Inflammatory macrophage (primary cell): ENCODE results near the gene ST6GALNAC4.
A peak's percentile ranks its signal among the peaks of the same experiment; 100 is the strongest.

Source experiments
- DNase-seq, 2 donors: peaks; one replicate each; pipeline ENCODE4 v3.0.0-alpha.2; 2020 to 2022

The ST6GALNAC4 gene

DNA sequence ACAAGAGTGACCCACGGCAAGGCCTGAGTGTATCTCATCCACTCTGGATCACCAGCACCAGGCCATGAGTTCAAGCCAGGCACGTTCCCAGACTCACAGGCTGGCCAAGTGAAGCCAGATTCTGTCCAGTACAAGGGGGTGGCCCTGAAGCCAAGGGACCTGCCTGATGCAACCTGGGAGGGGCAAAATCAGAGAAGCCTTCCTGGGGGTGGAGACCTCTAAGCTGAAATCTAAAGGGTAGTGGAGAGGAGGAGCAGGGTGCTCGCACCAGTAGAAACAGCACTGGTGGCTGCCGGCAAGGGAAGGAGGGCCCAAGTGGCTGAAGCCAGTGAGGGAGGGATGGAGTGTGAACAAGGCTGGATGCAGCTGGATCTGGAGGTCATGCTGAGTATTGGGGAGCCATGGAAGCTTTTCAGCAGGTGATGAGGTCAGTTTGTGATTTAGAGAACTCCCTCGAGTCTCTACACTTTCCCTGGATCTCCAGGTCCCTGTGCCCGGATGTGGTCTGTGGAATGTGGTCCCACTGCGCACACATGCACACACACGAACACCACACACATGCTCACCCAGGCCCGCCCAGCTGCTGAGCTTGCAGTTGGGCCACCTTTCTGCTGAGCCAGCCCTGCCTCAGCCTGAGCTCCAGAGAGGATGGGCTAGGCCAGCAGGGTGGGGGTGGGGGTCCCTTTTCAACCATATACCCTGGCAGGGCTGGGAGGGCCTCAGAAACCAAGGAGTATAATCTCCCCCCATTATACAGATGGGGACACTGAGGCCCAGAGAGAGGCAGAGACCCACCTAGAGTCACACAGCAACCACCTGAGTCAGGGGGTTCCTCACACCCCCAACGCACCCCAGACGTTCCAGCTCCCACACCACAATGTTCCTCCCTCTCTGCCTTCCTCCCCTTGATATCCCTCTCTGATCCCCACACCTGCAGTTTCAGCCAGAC lies 12.1 kb upstream of the ST6GALNAC4 start:
- DNase-seq, result no peak

DNA sequence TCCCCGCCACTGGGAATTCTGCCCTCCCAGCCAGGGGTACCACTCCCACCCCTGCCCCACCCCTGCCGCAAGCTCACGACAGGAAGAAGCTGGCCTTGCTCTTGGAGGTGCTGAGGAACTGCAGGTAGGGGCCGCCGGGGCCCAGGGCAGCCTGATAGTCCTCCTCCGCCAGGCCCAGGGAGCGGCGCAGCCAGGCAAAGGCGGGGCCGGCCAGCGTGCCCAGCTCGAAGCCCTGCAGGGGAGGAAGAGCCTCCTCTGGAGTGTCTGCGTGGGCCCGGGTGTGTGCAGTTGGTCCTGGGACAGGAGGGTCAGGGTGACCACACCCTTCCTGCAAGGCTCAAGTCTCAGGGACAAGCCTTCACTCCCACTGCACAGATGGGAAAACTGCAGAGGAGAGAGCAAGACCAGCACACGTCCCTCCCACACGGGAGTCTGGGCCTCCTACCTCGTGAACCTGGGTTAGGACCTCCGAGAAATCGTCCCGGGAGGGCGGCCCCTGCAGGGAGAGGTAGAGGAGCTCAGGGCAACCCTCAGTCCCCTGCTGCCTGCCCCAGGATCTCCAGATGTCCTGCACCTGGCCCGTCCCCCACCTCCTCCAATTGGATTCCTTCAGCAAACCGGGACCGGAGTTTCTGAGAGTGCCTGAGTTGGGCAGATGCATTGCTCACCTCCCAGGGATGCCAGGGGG lies 11.3 kb upstream of the ST6GALNAC4 start:
- DNase-seq, result peak; percentile 43 to 65

DNA sequence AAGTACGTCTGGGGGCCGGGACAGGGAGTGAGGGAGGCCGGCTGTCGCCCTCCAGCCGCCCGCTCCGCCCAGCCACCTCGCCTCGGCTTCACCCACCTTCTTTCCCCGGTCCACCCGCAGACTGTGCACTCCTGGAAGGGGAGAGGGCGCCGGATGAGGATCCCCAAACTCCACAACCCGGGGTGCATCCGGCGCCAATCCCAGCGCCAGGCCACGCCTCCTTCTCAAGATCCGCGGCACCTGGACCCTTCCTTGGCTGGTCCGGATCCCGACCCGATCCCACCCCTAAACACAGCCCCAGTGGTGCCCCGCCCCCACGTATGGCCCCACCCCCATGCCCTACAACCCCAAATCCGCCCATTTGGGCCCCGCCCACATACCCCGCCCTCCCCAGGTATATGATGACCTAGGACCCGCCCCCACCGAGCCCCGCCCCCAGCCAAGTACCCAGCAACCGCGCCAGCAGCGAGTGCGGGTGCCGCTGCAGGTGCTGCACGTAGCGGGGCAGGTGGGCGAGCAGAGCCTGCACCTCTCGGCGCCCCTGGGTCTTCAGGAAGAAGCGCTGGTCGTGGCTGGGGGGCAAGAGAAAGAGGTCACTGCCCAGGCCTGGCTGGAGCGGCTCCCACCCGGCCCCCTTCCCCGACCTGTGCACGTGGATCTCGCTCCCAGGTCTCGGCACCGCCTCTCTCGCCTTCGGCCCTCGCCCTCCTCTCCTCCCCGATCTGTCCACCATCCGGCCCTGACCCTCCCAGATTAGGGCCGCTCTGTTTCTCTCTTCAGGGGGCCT lies 10.6 kb upstream of the ST6GALNAC4 start:
- DNase-seq, result no peak

DNA sequence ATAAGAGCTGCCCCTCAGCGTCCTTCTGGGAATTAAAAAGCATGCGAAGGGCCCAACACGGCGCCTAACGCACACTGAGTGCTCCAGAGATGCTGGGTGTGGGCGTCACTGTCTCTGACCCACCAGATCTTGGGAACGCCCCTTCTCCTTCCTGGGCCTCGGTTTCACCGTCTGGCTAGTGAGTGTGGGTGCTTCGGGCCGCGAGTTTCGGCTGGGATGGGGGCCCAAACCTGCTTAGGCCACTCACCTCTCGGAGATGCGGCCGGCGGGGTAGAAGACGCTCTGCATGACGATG lies 10.0 kb upstream of the ST6GALNAC4 start:
- DNase-seq, result no peak

DNA sequence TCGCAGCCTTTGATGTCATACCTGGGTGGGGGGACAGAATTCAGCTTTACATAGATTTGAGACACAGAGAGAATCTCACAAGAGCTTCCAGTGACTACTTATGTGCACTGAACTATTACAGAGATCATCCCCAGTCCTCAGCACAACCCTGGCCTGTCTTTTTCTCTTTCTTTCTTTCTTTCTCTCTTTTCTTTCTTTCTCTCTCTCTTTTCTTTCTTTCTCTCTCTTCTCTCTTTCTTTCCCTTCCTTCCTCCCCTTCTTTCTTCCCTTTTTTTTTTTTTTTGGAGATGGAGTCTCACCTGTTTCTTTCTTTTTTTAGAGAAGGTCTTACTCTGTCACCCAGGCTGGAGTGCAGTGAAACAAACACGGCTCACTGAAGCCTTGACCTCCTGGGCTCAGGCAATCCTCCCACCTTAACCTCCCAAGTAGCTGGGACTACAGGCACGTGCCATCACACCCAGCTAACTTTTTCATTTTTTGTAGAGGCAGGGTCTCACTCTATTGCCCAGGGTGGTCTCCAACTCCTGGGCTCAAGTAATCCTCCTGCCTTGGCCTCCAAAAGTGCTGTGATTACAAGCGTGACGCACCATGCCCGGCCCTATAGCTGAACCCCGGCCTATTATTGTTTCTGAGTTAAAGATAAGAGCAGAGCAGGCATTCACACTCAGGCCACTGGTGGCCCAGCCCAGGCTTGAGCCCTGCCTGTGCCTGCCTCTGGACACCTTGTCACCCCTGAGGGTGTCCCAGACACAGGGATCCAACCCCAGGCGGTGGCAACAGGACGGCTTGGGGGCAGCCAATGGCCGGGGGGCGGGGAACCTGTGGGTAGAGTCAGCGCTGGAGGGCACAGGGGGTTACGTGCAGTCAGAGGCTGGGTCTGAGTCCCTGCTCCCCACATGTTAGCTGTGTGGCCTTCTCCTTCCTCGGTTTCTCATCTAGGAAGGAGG lies 9.4 kb upstream of the ST6GALNAC4 start:
- no peak for DNase-seq

DNA sequence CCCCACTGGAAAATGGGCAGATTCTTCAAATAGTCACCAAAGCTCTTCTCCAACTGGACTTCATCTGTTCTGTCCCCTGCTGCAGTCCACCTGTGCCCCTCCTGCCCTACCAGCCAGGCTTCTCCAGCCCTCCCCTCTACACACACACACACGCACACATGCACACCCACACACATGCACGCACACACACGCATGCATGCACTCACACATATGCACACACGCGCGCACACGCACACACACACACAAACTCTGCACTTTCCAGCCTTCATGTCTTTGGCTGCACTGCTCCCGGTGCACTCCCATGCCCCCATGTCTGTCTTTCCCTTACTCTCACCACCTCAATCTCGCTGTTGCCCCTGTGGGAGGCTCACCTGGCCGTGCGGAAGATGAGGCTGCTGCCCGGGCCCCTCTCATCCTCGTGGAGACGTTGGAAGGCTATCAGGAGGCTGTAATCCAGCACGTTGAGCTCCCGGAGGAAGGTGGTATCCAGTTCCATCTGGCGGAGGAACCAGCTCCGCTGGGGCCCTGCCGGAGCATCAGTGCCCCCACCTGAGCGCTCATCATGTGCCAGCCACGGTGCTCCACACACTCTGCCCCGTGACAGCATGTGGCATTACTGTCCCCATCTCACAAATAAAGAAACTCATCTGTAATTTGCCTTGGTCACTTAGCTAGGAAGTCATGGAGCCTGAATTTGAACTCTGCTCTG lies 8.0 kb upstream of the ST6GALNAC4 start:
- DNase-seq, result no peak

DNA sequence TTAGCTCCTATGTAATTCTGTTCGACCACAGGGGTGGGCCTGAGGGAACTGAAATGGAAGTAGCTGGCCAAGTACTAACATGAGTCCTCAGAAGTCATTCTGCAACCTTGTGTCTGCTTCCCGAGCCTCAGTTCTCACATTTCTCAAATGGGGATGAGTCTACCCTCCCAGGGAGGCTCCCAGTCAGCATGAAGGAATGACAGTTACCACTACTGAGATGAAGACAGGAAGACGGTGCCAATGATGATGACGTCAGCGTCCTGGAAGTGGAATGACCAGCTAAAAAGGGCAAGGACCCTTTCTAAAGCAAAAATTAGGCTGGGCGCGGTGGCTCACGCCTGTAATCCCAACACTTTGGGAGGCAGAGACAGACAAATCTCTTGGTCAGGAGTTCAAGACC lies 6.9 kb upstream of the ST6GALNAC4 start:
- DNase-seq, result no peak

DNA sequence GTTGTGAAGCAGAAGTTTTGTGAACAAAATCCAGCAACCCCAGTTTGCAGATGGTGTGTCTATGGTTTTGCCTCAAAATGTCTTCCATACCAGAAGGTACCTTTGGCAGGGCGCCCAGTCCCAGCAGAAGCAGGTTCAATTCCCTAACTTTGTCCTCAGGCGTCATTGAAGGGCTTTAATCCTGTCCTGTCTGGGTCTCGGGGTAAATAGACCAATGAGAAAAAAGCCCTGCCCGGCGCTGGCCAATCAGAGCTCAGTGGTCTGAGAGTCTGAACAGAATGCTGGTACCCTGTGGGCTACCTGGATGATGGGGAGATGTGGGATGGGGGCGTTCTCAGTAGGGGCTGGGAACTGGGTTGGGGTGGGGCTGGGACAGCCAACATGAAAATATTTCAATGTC lies 6.2 kb upstream of the ST6GALNAC4 start:
- no peak for DNase-seq

DNA sequence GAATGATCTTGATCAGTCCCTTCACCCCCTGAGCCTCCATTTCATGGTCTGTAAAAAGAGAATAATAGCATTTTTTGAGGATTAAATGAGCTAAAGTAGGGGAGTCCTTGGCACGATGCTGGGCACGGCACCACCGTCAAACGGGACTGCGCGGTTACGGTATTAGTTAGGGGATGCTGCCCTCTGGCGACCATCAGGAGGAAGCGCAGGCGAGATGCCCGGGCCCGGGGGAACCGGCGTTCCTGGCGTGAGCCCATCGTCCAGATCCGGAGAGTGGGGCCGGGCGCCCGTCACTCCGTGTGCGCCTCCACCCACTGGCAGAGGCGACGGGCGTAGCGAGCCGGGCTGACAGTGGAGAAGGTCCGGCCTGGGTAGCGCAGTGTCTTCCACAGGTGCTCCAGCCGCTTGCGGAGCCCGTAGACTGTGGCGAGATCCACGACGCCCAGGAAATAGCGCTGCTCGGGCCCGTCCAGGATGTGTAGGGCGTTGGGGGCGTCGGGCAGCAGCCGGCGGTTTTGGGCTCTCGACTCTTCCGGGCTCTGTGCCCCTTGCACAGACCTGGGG lies 4.8 kb upstream of the ST6GALNAC4 start:
- peak; percentile 51 to 61 for DNase-seq

DNA sequence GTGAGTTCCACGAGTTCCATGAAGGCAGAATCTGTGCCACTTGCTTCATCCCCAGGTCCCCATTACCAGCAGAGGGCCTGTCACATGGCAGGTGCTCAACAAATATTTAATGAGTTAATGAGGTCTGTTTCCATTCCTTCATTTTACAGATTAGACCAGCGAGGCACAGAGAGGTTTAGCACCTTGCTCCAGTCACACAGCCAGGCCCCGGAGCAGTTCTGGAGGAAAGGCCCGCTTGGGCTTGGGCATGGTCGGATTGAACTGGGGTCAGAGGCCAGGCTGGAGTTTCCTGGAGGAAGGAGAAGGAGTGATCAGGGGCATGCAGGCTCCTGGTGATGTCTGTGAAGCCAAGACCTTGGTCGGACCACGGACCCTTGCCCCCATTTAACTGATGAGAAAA lies 4.0 kb upstream of the ST6GALNAC4 start:
- DNase-seq, result no peak

DNA sequence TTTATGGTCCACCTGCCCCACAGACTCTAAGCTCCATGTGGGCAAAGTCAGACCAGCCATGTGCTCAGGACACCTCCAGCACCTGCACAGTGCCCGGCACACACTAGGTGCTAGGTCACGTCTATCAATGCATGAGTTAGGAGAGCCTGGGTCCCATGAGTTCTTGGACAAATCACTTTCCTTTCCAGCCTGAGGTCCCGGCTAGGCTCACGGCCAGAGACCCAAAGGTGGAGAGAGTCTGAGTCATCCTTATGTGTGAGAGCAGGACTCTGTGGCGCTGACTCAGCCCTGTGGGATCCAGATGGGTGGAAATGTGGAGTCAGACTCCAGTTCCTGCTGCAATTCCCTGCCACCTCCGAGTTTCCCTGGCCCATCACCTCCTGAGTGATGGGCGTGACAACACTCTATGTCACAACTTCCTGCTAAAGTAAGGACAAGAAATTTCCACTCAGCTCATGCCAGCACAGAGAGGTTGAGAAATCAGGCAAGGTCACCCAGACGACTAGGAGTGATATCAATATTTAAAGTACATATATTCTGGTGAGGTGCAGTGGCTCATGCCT lies 2.5 kb upstream of the ST6GALNAC4 start:
- DNase-seq, result peak; percentile 88 to 98

DNA sequence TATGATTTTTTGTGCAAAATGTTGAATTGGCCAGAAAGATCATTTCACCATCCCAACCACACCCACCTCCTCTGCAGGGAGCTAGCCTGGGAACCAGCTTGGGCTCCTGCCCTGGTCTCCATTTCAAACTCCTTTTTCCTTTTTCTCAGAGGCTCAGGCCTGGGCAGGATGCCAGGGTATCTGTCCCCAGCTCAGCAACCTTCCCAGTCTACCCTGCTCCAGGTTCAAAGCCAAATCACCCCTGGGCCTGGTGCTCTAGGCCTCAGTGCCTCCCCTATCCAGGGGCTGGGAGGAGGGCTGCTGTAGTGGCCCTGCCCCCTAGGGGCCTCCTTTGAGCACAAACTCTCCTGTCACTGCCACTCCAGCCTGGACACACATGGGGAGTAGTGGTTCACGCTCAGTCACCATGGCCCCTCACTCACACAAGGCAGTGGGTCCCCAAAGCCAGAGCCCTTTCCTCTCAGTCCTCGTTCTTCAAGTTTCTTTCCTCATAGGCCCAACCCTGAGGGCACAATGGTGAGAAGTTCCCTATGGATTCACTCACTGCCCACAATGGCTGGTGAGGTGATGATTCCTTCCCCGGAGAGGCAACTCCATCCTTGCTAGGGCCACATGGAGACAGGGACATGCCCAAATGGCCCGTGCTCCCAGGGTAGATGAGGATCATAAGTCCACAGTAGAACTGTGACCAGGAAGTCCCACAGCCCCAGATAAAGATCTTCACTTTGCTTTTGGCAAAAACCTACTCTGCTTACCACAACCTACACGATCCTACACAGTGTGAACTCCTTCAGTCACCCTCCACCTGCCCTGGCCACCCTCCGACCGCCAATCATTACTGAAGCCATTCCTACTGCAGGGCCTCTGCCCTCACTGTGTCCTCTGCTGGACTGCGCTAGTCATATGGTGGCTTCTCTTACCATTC lies 1.6 kb upstream of the ST6GALNAC4 start:
- peak in 1 of 2 donors; percentile 51 for DNase-seq

DNA sequence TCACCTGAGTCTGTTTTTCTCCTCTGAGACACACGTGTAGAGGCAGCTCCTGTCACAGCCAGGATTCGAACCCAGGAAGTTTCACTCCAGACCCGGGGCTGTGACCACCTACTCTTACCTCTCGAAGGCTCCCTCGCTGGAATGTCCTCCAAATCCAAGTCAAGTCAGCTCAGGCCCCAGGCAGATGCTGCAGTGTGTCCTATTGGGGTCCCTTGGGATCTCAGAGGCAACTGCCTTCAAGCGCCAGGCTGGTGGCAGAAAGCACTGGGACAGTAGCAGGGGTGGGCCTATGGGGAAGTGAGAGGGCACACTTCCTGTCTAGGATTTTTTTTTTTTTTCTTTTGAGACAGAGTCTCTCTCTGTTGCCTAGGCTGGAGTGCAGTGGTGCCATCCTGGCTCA lies 762 bp upstream of the ST6GALNAC4 start:
- peak in 1 of 2 donors; percentile 56 for DNase-seq

DNA sequence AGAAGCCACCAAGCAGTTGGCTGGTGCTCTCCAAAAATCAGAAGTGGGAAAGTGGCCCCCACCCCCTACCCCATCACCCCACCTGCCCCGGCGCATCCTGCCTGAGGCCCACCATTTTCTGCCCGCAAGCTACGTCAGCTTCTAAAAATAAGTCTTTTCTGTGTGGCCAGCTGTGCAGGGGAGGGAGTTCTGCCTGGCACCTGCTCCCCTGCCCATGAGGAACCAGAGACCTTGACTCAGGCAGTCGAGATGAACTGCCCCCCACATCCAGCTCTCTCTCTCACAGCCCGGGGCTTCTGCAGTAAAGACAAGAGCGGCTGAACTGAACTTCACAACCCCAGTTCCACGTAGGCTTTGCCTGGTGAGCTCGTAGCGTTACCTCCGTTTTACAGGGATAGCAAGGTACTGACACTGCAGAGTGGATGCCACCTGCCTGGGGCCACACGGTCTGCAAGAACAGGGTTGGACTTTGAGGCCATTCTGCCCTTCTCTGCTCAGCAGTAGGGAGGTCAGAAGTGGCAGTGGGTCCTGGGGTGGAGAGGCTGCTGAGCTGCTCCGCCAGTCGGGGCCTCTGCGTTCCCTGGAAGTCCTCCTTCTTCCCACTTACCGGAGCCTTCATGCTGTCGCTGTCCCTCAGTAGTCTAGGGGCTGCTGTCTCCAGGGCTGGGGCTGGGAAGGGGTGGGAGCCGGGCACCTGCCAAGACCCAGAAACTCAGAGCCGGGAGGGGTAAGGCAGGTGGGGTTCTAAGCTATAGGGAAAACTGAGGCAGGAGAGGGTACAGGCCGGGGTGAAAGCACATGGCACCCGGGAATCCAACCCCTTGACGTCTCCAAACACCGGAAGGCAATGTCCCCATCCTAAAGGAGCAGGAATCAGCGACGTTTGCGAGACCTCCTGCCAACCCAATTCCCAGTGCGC lies 781 bp downstream of the ST6GALNAC4 start:
- DNase-seq, result no peak

DNA sequence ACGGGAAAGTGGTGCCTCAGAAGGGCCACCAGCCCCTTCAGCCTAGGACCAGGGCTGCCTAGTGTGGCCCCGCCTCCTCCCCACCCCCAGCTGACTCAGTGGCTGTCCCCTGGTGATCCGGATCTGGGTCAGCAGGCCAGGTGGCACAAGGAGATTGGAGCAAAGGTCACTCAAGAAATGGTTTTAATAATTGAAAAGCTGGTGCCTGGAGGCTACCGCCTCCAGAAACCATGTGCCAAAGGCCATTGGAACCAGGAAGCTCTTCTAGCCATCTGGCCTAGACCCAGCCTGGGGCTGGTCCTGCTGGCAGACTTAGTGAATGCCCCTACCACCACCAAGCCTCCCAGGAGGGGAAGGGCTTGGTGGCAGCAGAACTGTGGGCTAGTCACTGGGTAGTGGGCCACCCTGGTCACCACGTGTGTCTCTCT lies 1.5 kb downstream of the ST6GALNAC4 start:
- DNase-seq, result peak in 1 of 2 donors; percentile 19

DNA sequence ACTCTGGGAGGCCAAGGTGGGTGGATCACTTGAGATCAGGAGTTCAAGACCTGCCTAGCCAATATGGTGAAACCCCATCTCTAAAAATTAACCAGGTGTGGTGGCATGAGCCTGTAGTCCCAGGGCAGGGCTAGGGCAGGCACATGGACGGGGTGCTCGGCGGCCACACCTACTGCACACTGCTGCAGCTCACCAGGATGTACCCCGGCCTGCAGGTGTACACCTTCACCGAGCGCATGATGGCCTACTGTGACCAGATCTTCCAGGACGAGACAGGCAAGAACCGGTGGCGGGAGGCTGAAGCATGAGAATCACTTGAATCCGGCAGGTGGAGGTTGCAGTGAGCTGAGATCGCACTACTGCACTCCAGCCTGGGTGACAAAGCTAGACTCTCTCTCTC lies 3.2 kb downstream of the ST6GALNAC4 start:
- no peak for DNase-seq

DNA sequence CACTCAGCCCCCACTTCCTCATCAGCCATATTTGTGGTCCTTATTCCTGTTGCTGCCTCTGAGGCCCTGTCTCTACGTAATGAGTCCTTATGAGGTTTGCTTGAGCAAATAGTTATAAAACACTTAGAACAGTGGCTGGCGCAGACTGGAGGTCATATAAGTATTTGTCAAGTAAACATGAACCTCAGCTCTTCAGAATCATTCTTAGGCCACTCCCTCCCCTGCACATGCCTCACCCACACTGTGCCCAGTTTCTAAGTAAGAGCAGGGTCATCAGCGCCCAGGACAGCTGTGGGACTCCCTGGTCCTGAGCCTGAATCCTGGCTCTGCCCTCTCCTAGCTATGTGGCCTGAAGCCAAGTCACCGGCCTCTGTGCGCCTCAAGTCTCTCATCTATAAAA lies 4.0 kb downstream of the ST6GALNAC4 start:
- DNase-seq, result peak in 1 of 2 donors; percentile 6

DNA sequence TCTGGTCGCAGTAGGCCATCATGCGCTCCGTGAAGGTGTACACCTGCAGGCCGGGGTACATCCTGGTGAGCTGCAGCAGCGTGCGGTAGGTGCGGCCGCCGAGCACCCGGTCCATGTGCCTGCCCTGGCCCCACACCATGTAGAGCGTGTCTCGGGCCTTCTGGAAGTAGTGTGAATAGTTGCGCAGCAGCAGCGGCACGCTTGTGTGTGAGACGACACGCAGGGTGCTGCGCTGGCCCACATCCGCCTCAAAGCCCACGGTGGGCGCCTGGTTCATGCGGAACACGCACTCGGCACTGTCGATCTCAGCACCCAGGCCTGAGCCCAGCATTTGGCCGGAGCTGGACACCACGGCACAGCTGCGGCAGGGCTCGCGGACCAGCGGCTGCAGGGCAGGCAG lies 4.5 kb downstream of the ST6GALNAC4 start:
- no peak for DNase-seq
